Brain microvascular endothelial cell (primary cell): Measurements from ENCODE around the gene CACNB2.

Source experiments
- DNase-seq: peaks from one replicate; pipeline ENCODE4 v3.0.0-alpha.2; 2020
- H3K27ac ChIP-seq: fragments of 250-450 bp; sonication (Bioruptor Pico); 2 replicates; pipeline ENCODE4 v1.5.1; 2020; ENCODE audit warnings: mild to moderate bottlenecking, moderate library complexity
- H3K27me3 ChIP-seq: fragments of 250-450 bp; sonication (Bioruptor Pico); replicated peaks from 2 replicates; pipeline ENCODE4 v1.5.1; 2020; ENCODE audit warnings: mild to moderate bottlenecking
- H3K36me3 ChIP-seq: fragments of 250-450 bp; sonication (Bioruptor Pico); replicated peaks from 2 replicates; pipeline ENCODE4 v1.5.1; 2020; ENCODE audit warnings: mild to moderate bottlenecking
- H3K4me3 ChIP-seq: 2 replicates; pipeline ENCODE4 v1.5.1; 2011; ENCODE audit warnings: low read depth, mild to moderate bottlenecking, control low read depth, low read length, moderate library complexity
- in situ Hi-C: cut with HindIII; loops from 2 replicates; pipeline ENCODE4 v1.10.0; 2017; ENCODE audit warnings: low sequenced_read_pairs, low pct_ligation_motif_present
- TF ChIP-seq, protein P1 (sequence below): IDR thresholded peaks from 2 replicates; pipeline ENCODE4 v1.5.1; 2011; ENCODE audit warnings: low read depth, mild to moderate bottlenecking, moderate library complexity, low read length, control low read depth, inconsistent platforms; ENCODE audit errors: missing control alignments

Gene CACNB2

DNA sequence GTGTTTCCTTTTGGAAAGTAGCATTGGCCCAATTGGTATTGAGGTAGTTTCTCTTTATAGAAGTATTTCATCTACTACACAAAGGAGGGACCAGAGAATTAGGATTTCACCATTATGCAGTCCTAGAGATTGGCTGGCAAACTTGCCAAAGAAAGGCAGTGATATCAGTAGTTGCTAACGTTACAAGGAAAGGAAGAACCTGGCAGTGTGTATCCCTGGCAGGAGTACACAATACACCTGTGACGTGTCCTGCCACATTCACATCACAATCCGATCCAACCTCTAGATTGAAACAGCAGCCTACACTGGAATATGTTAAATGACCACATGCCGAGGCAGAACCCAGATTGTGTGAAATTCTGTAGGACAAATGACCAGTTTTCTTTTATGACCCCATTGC lies 81.7 kb downstream of the CACNB2 start:
- TF ChIP-seq, protein P1, sequence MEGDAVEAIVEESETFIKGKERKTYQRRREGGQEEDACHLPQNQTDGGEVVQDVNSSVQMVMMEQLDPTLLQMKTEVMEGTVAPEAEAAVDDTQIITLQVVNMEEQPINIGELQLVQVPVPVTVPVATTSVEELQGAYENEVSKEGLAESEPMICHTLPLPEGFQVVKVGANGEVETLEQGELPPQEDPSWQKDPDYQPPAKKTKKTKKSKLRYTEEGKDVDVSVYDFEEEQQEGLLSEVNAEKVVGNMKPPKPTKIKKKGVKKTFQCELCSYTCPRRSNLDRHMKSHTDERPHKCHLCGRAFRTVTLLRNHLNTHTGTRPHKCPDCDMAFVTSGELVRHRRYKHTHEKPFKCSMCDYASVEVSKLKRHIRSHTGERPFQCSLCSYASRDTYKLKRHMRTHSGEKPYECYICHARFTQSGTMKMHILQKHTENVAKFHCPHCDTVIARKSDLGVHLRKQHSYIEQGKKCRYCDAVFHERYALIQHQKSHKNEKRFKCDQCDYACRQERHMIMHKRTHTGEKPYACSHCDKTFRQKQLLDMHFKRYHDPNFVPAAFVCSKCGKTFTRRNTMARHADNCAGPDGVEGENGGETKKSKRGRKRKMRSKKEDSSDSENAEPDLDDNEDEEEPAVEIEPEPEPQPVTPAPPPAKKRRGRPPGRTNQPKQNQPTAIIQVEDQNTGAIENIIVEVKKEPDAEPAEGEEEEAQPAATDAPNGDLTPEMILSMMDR = no peak
- in situ Hi-C loops = no loop called here
- DNase-seq = no peak
- H3K27ac ChIP-seq = no peak overlapping the region
- H3K36me3 ChIP-seq = no peaks in the 10 kb centered on the region
- H3K4me3 ChIP-seq = no peak overlapping the region
- H3K27me3 ChIP-seq = no peaks in the 10 kb centered on the region

DNA sequence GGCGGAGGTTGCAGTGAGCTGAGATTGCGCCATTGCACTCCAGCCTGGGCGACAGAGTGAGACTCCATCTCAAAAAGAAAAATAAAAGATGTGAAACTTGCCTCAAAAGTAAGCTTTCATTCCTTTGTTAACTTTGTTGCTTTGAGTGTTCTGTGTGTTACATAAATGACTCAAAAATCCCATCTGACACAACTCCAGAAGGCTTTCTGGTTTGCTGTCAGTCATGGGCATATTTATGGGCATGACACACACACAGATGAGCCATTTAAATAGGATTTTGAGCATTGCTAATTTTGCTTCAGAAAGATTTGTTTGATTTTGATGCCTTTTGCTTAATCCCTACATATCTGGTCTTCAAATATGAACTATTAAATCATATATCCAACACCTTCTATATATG lies 82.6 kb downstream of the CACNB2 start:
- Histone ChIP-seq H3K27ac (no peak overlapping the region), H3K27me3 (no peaks in the 10 kb centered on the region), H3K4me3 (no peak overlapping the region), H3K36me3 (no peaks in the 10 kb centered on the region)
- DNase-seq = no peak
- in situ Hi-C loops = no loop called here
- TF ChIP-seq, protein P1 = no peak

DNA sequence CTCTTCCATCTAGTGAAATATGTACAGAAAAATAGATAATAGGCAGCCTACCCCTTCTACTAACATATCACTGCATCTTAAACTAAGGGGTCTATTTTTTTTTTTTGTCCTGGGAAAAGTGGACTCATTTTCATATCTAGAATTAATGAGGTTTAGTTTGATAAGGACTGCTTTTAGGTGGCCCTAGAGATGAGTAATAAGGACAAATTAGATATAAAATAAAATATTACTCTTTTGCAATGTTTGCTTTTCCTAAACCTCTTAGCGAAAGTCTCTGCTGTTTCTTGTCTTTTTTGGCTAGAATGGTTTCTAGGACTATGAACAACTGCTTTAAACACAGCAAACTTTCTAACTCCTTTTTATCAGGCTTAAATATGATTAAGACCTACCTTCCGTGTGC lies 83.7 kb downstream of the CACNB2 start:
- Histone ChIP-seq H3K36me3 (no peaks in the 10 kb centered on the region), H3K27ac (no peak overlapping the region), H3K27me3 (no peaks in the 10 kb centered on the region), H3K4me3 (no peak overlapping the region)
- in situ Hi-C loops = no loop called here
- DNase-seq = no peak
- TF ChIP-seq, protein P1 = no peak

DNA sequence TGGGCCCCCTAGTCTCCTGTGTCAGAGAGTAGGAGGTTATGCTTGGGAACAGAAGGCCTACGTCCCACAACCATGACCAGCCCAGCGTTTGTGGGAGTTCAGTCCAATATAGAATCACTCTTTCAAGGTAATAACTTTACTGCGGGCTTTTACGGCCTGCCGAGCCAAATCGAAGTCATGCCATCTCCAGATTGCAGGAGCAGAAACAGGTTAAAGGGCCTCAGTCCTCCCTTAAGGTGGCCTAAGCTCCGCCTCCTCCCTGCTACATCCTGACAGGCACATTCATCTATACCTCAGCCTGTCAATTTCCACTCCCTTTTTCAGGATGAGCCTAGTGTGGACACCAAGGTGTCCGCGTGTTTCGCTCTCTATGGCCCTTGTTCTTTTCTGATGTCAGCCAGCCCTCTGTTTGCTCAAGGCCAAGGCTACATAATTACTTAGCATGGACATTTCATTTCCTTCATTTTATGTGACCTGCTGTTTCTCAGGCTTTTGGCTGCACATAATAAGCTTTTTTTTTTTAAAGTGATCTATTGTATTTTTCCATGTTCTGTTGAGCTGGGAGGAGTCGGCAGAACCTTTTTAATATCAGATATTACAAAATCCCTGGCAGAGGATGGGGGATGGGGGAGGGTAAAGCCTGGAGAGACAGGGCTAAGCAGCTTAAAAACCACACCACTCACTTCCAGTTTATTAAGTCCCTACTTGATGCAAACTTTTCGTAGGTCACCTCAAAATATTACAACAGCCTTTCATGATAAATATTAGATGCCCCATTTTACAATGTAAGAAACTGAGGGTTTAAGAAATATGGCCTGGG lies 84.6 kb downstream of the CACNB2 start:
- no peaks in the 10 kb centered on the region for H3K36me3 ChIP-seq
- TF ChIP-seq, protein P1 = no peak
- in situ Hi-C loops = no loop called here
- no peak overlapping the region for H3K27ac ChIP-seq
- H3K4me3 ChIP-seq = no peak overlapping the region
- no peak for DNase-seq
- H3K27me3 ChIP-seq = no peaks in the 10 kb centered on the region

DNA sequence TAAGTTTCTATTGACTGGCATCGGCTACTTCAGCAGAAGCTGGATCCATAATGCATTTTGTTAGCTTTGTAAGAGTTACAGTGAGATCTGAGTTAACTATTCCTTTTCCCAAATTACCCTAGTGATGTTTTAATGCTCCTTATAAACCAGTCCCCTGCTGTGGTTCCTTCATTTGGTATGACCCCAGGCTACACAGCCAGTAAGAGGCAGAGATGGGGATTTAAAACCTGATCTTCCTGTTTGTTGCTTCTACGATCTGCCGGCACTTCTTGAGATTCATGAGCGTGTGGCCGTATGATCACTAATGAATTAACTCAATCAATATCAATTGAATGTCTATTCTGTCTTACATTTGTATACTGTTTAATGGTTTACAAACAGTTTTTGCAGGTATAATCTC lies 86.1 kb downstream of the CACNB2 start:
- in situ Hi-C loops = no loop called here
- TF ChIP-seq, protein P1 = no peak
- H3K4me3 ChIP-seq = no peak overlapping the region
- no peak overlapping the region for H3K27ac ChIP-seq
- no peaks in the 10 kb centered on the region for H3K36me3 ChIP-seq
- no peak for DNase-seq
- H3K27me3 ChIP-seq = no peaks in the 10 kb centered on the region

DNA sequence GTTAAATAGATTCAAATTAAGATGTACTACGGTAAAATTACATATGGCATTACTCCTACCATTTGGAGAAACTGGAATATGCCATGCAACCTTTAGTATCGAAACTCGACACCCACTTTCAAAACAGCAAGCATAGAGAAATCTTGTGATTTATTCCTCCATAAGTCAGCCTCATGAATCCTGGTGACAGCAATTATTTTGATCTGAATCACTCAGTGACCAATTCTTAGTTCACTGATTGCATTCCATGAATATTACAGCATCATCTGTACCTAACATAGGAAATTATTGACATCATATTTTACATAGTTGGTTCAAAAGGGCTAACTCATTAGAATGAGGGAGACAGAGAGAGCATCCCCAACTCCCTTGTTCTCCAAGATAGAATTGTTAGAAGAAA lies 89.6 kb downstream of the CACNB2 start:
- H3K4me3 ChIP-seq = no peak overlapping the region
- in situ Hi-C loops = no loop called here
- H3K36me3 ChIP-seq = no peaks in the 10 kb centered on the region
- H3K27me3 ChIP-seq = no peaks in the 10 kb centered on the region
- H3K27ac ChIP-seq = peak overlapping the region; percentile 65
- TF ChIP-seq, protein P1 = no peak
- peak; percentile 48 for DNase-seq
